Body of pancreas (tissue), 4 donors: ENCODE data around the gene PRH1.

ENCODE experiments used
- POLR2A ChIP-seq, 3 donors: fragments of 450-650 bp; IDR thresholded peaks; one replicate each; pipeline ENCODE4 v1.6.1; 2016; ENCODE audit warnings: antibody characterized with exemption in 3 of 3, mild to moderate bottlenecking in 2 of 3
- TF ChIP-seq, protein P1 (sequence below), 7 experiments: fragments of 450-650 bp in 4 of 7; fragments of 200-600 bp in 3 of 7; sonication (generic) in 3 of 7; IDR thresholded peaks; one replicate each; pipeline ENCODE4 v1.5.1; 2016 to 2019; ENCODE audit warnings: antibody characterized with exemption in 7 of 7

DNA sequence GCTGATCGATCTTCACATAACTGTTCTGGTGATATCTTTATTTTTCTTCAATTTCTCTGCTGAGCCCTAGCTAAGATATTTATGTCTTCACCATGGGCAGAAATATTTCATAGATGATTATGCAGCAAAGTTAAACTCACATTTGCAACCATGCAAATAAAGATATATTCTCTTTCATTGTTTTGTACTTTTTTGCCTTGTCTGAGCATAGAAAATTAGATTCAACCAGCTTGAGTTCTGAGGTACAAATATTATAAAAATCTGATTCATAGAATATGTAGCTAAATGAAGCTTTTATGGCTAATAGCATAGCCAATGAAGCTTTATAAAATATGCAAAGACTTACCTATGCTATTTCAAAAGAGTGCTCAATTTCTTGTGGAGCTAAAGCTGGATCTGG, 25.4 kb upstream of the PRH1 start, which contains the start of gene TAS2R13:
- no peak for TF ChIP-seq POLR2A (IDR thresholded peaks at IDR 0.05)
- TF ChIP-seq, protein P1, sequence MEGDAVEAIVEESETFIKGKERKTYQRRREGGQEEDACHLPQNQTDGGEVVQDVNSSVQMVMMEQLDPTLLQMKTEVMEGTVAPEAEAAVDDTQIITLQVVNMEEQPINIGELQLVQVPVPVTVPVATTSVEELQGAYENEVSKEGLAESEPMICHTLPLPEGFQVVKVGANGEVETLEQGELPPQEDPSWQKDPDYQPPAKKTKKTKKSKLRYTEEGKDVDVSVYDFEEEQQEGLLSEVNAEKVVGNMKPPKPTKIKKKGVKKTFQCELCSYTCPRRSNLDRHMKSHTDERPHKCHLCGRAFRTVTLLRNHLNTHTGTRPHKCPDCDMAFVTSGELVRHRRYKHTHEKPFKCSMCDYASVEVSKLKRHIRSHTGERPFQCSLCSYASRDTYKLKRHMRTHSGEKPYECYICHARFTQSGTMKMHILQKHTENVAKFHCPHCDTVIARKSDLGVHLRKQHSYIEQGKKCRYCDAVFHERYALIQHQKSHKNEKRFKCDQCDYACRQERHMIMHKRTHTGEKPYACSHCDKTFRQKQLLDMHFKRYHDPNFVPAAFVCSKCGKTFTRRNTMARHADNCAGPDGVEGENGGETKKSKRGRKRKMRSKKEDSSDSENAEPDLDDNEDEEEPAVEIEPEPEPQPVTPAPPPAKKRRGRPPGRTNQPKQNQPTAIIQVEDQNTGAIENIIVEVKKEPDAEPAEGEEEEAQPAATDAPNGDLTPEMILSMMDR (IDR thresholded peaks at IDR 0.05): no peak
